Retinal pigment epithelial cell (primary cell): ENCODE measurements around the gene FDXR.

Experiments used
- DNase-seq: peaks from one replicate; pipeline ENCODE4 v3.0.0-alpha.2; 2010; ENCODE audit warnings: low read depth
- H3K4me3 ChIP-seq: 2 replicates; pipeline ENCODE4 v1.5.1; 2011; ENCODE audit warnings: mild to moderate bottlenecking, low read length, control low read depth, moderate library complexity
- TF ChIP-seq, protein P1 (sequence below): conservative IDR thresholded peaks from 2 replicates; pipeline ENCODE4 v1.5.1; 2011; ENCODE audit warnings: low read depth, low read length, control low read depth, inconsistent platforms

Gene FDXR

DNA sequence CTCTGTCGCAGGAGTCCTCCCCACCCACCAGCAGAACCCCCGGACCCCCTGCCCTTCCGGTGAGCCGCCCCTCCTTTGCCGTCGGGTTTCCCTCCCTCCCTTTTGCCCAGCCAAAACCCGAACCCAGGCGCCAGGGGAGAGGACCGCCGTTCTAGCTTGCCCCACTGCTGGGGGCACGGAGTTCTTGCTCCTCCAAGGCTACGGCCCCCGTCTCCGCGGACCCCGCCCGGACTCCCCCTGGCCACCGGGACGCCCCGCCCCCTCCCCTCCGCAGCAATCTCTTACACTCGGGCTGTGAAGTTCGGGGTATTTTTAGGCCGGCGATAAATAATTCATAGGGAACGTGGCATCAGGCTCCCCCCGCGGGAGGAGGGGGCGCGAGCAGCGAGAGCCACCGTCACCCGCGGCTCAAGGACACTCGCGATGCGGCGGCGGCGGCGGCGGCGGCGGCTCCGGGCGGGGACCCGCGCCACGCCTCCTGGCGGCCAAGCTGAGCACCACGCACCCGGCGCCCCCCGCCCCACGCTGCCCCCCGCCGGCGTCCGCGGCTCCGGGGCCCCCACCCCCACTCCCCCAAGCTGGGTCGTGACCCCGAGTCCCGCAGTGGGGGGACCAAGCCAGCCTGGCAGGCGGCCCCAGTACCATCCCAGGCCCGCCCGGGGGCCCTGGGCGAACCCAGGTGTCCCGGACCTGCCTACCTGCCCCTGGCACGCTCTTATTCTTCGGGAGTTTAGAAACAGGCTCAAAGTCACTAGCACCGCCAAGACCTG, 13.2 kb downstream of the FDXR start, which contains the start of gene GRIN2C:
Gene GRIN2C, minus strand, starts transcription at position 427 of the 770 bp plus-strand sequence. CDS start 4,793 bp downstream, outside the sequence.
- H3K4me3 ChIP-seq = no peak within 1 kb of the TSS
- TF ChIP-seq, protein P1, sequence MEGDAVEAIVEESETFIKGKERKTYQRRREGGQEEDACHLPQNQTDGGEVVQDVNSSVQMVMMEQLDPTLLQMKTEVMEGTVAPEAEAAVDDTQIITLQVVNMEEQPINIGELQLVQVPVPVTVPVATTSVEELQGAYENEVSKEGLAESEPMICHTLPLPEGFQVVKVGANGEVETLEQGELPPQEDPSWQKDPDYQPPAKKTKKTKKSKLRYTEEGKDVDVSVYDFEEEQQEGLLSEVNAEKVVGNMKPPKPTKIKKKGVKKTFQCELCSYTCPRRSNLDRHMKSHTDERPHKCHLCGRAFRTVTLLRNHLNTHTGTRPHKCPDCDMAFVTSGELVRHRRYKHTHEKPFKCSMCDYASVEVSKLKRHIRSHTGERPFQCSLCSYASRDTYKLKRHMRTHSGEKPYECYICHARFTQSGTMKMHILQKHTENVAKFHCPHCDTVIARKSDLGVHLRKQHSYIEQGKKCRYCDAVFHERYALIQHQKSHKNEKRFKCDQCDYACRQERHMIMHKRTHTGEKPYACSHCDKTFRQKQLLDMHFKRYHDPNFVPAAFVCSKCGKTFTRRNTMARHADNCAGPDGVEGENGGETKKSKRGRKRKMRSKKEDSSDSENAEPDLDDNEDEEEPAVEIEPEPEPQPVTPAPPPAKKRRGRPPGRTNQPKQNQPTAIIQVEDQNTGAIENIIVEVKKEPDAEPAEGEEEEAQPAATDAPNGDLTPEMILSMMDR = no peak
- DNase-seq = no peak

DNA sequence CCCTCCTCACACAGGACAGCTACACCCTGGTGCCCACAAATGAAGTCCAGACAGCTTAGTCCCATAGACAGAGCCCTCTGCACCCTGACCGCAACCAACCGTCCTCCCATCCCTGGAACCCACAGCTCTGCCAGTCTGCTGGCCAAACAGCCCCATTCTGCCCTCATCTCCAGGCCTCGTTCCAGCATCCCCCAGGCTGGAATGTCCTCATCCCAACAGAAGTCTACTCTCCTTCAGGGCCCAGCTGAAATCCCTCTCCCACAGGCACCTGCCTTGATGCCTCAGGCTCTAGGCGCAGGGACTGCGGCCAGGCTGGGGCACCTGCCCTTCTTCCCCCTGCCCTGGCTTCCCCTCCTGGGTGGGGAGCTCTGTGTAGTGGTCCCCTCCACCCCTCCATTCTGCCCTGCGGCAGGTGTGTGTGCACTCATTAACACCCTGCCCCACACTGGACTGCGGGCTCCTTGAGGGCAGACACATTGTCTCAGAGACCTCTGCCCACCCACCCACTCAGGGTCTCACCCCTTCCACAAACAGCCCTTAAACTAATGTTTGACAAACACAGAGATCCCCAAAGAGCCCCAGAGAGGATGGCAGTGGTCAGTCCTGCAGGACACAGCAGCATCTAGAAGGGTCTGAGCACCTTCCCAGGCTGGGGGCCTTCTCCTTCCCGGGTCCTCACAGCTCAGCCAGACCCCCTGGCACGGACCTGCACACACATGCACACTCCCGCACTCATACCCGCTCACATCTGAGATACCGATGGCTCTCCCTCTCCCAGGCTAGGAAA, 13.9 kb downstream of the FDXR start:
- no peak for DNase-seq
- TF ChIP-seq, protein P1 = no peak
- no peak overlapping the region for H3K4me3 ChIP-seq

GRCh38 chr17:74857191-74857590, 15.6 kb downstream of the FDXR start:
- TF ChIP-seq, protein P1 = no peak
- no peak overlapping the region for H3K4me3 ChIP-seq
- no peak for DNase-seq

GRCh38 chr17:74856112-74856511, 16.7 kb downstream of the FDXR start:
- TF ChIP-seq, protein P1 = no peak
- no peak for DNase-seq

DNA sequence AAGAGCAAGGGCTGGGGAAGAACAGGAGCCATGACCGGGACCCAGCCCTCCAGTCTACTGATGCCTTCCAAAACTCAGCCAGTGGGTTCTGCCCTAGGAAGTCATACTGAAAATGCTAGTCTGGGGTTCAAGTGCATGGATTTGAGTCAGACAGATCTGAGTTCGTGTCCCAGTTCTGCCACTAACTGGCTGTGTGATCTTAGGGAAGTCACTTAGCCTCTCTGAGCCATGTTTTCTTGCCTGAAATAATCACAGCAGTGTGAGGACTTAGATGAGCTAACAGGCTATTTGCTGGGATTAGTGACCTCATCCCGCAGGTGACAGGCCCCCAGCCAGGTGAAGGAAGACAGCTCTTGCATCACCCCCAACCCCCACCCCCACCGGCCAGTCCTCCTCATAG, 17.5 kb downstream of the FDXR start:
- no peak overlapping the region for H3K4me3 ChIP-seq
- DNase-seq = no peak
- TF ChIP-seq, protein P1 = no peak

More at GRCh38 chr17:74856112-74856511, 16.7 kb downstream of the FDXR start:
- no peak overlapping the region for H3K4me3 ChIP-seq

DNA sequence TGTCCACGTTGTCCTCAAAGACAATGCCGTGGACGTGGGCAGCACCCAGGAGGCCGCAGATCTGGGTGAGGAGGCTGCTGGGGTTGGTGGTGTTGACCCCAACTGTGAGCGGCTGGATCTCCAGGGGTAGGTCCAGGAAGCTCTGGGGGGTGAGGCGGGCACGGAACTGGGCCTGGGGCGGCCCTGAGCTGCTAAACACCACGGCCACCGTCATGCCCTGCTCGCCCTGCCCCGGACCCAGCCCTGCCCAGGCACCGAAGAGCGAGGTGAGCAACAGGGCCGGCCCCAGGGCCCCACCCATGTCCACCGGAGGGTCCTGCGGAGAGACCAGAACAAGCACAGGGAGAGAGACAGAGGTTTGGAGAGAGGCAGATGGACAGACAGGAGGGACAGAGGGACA, 18.0 kb downstream of the FDXR start:
- no peak for DNase-seq
- TF ChIP-seq, protein P1 = no peak
- no peak overlapping the region for H3K4me3 ChIP-seq
